ENCODE results near the gene ADAMTS4. TPM values are rescaled to one million over a fixed set of nuclear protein-coding genes. Genes with fewer than 3 reads are reported as not detected.
A peak's percentile ranks its signal among the peaks of the same experiment; 100 is the strongest.

The ADAMTS4 gene
- total RNA-seq, 1 experiment from 2014 or later, result 9.1 TPM

GRCh38 chr1:161219078-161219892 lies 20.4 kb upstream of the ADAMTS4 start:
- no peak for TF ChIP-seq ZSCAN18 (CRISPR knock-in tag; IDR thresholded peaks at IDR 0.05)
- TF ChIP-seq ZNF138 (CRISPR knock-in tag; conservative IDR thresholded peaks at IDR 0.05), result no peak
- ATAC-seq (no peak), DNase-seq (ENCODE audit: low spot score) (no peak)
- H3K9me3 Mint-ChIP-seq, result no peaks in the 10 kb centered on the region
- H3K36me3 Mint-ChIP-seq, result peaks cover 8% of the 10 kb centered on the region
- peaks cover 38% of the 10 kb centered on the region for H3K4me1 Mint-ChIP-seq
- H3K27me3 Mint-ChIP-seq (ENCODE audit: low read depth), result no peaks in the 10 kb centered on the region
- H3K4me3 Mint-ChIP-seq, result no peak overlapping the region
- ChIA-PET CTCF (interaction anchor here (0.9 to 1.4 kb wide), 5 partner anchors 7 to 163 kb away, joined by 3 to 6 read pairs (median 3); partner anchors contain the start of gene ADAMTS4), POLR2A (no interaction called here)
- H3K27ac Mint-ChIP-seq, result no peak overlapping the region

GRCh38 chr1:161218301-161219077 lies 19.6 kb upstream of the ADAMTS4 start:
- DNase-seq (ENCODE audit: low spot score), result no peak
- Mint-ChIP-seq H3K4me1 (peaks cover 33% of the 10 kb centered on the region), H3K4me3 (no peak overlapping the region), H3K27ac (no peak overlapping the region; the same call in 1 of the 2 replicates), H3K9me3 (no peaks in the 10 kb centered on the region), H3K36me3 (peaks cover 15% of the 10 kb centered on the region), H3K27me3 (ENCODE audit: low read depth) (no peaks in the 10 kb centered on the region)
- ChIA-PET POLR2A (no interaction called here), CTCF (interaction anchor here (1.0 to 1.9 kb wide), 4 partner anchors 8 to 164 kb away, joined by 3 to 7 read pairs (median 4); no protein-coding TSS in a partner anchor)
- TF ChIP-seq GABPB1 (CRISPR knock-in tag; IDR thresholded peaks at IDR 0.05) (peak; percentile 22; the same call in 1 of the 2 replicates), ZNF512 (CRISPR knock-in tag; IDR thresholded peaks at IDR 0.05; ENCODE audit: borderline replicate concordance) (no peak), E2F1 (CRISPR knock-in tag; IDR thresholded peaks at IDR 0.05) (no peak)
- ATAC-seq, result peak; percentile 23; the same call in 1 of the 2 replicates

DNA sequence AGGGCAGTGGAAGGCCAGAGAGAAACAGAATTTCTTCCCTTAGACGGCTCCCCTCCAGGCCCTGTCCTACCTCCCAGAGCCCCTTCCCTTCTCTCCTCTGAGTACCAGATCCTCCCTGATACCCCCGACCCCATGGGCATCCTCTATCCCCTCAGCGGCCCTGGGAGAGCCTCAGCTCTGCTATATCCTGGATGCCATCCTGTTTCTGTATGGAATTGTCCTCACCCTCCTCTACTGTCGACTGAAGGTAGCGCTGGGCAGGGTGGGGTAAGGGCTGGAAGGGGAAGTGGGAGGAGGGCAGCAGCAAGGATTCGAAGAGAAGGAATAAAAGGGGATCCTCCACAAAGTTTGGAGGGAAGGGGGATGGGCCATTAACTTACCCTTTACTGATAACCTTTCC lies 19.0 kb upstream of the ADAMTS4 start:
- DNase-seq (ENCODE audit: low spot score) (no peak), ATAC-seq (0 out of 2 replicates have a peak, but pooled peaks have one; percentile 8)
- ChIA-PET CTCF (interaction anchor here (1.3 to 3.5 kb wide), 4 partner anchors 8 to 88 kb away, joined by 3 to 29 read pairs (median 6); partner anchors contain the start of gene TOMM40L), POLR2A (interaction anchor here (1.4 kb wide), 1 partner anchor 8 kb away, joined by 5 read pairs; the partner anchor contains the start of gene TOMM40L)
- no peak overlapping the region for H3K4me3 Mint-ChIP-seq
- H3K27ac Mint-ChIP-seq, result no peak overlapping the region
- H3K4me1 Mint-ChIP-seq, result peaks cover 33% of the 10 kb centered on the region
- H3K9me3 Mint-ChIP-seq, result no peaks in the 10 kb centered on the region
- no peaks in the 10 kb centered on the region for H3K27me3 Mint-ChIP-seq (ENCODE audit: low read depth)
- H3K36me3 Mint-ChIP-seq, result peaks cover 22% of the 10 kb centered on the region
- TF ChIP-seq USF2 (CRISPR knock-in tag; IDR thresholded peaks at IDR 0.05) (no peak), MYBL2 (CRISPR knock-in tag; IDR thresholded peaks at IDR 0.05) (no peak), NR2C2 (CRISPR knock-in tag; IDR thresholded peaks at IDR 0.05) (no peak), ZSCAN18 (CRISPR knock-in tag; IDR thresholded peaks at IDR 0.05) (no peak), FOXP1 (CRISPR knock-in tag; IDR thresholded peaks at IDR 0.05; ENCODE audit: borderline replicate concordance) (no peak), ZMAT4 (CRISPR knock-in tag; IDR thresholded peaks at IDR 0.05) (no peak), SMAD4 (CRISPR knock-in tag; IDR thresholded peaks at IDR 0.05) (no peak), ZBTB21 (CRISPR knock-in tag; IDR thresholded peaks at IDR 0.05; ENCODE audit: borderline replicate concordance) (no peak), E2F5 (CRISPR knock-in tag; IDR thresholded peaks at IDR 0.05) (no peak), TEAD1 (CRISPR knock-in tag; IDR thresholded peaks at IDR 0.05) (no peak), ZNF671 (CRISPR knock-in tag; IDR thresholded peaks at IDR 0.05) (no peak)
- TF ChIP-seq, protein P1, sequence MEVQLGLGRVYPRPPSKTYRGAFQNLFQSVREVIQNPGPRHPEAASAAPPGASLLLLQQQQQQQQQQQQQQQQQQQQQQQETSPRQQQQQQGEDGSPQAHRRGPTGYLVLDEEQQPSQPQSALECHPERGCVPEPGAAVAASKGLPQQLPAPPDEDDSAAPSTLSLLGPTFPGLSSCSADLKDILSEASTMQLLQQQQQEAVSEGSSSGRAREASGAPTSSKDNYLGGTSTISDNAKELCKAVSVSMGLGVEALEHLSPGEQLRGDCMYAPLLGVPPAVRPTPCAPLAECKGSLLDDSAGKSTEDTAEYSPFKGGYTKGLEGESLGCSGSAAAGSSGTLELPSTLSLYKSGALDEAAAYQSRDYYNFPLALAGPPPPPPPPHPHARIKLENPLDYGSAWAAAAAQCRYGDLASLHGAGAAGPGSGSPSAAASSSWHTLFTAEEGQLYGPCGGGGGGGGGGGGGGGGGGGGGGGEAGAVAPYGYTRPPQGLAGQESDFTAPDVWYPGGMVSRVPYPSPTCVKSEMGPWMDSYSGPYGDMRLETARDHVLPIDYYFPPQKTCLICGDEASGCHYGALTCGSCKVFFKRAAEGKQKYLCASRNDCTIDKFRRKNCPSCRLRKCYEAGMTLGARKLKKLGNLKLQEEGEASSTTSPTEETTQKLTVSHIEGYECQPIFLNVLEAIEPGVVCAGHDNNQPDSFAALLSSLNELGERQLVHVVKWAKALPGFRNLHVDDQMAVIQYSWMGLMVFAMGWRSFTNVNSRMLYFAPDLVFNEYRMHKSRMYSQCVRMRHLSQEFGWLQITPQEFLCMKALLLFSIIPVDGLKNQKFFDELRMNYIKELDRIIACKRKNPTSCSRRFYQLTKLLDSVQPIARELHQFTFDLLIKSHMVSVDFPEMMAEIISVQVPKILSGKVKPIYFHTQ (CRISPR knock-in tag; IDR thresholded peaks at IDR 0.05), result no peak
